Activated naive CD4-positive, alpha-beta T cell treated with anti-CD3 and anti-CD28 coated beads, Interleukin-2, amount 10 ng/mL, durations not matched to agents 7 days and 5 days (primary cell): ENCODE results near the gene KLHL2.

Experiments
- CTCF ChIA-PET: fragments of 350-600 bp; sonication (Branson Sonifier 250); formaldehyde crosslinking; loops from one replicate; lab custom pipeline; 2021; ENCODE audit warnings: antibody characterized with exemption; lab: Charles Lee
- DNase-seq: peaks from one replicate; pipeline ENCODE4 v3.0.0-alpha.2; 2020
- H3K27ac Mint-ChIP-seq: one replicate; pipeline ENCODE4 v1.8.0; 2021; ENCODE audit warnings: mild to moderate bottlenecking, moderate library complexity, mixed read lengths
- H3K27me3 Mint-ChIP-seq: one replicate; pipeline ENCODE4 v1.8.0; 2021; ENCODE audit warnings: mild to moderate bottlenecking, mixed read lengths
- H3K36me3 Mint-ChIP-seq: one replicate; pipeline ENCODE4 v1.8.0; 2021; ENCODE audit warnings: mixed read lengths
- H3K4me1 Mint-ChIP-seq: one replicate; pipeline ENCODE4 v1.8.0; 2021; ENCODE audit warnings: mixed read lengths
- H3K4me3 Mint-ChIP-seq: one replicate; pipeline ENCODE4 v1.8.0; 2021; ENCODE audit warnings: mild to moderate bottlenecking, moderate library complexity, mixed read lengths
- H3K9me3 Mint-ChIP-seq: one replicate; pipeline ENCODE4 v1.8.0; 2021; ENCODE audit warnings: mixed read lengths

Gene KLHL2

GRCh38 chr4:165191814-165192499 lies 15.4 kb upstream of the KLHL2 start:
- Mint-ChIP-seq H3K4me3 (no peak overlapping the region), H3K27me3 (peaks cover 5% of the 10 kb centered on the region), H3K27ac (no peak overlapping the region), H3K9me3 (peaks cover 8% of the 10 kb centered on the region), H3K36me3 (no peaks in the 10 kb centered on the region), H3K4me1 (peaks cover 29% of the 10 kb centered on the region)
- DNase-seq: no peak
- CTCF ChIA-PET: no interaction called here

GRCh38 chr4:165192500-165192898 lies 14.9 kb upstream of the KLHL2 start:
- Mint-ChIP-seq H3K9me3 (peaks cover 8% of the 10 kb centered on the region), H3K27ac (no peak overlapping the region), H3K4me1 (peaks cover 29% of the 10 kb centered on the region), H3K36me3 (no peaks in the 10 kb centered on the region), H3K4me3 (no peak overlapping the region), H3K27me3 (no peaks in the 10 kb centered on the region)
- CTCF ChIA-PET: no interaction called here
- no peak for DNase-seq

GRCh38 chr4:165192956-165193355 lies 14.4 kb upstream of the KLHL2 start:
- no peak for DNase-seq
- H3K4me1 Mint-ChIP-seq: peaks cover 29% of the 10 kb centered on the region
- H3K9me3 Mint-ChIP-seq: peaks cover 8% of the 10 kb centered on the region
- CTCF ChIA-PET: no interaction called here
- H3K27ac Mint-ChIP-seq: no peak overlapping the region
- H3K27me3 Mint-ChIP-seq: no peaks in the 10 kb centered on the region
- no peak overlapping the region for H3K4me3 Mint-ChIP-seq
- H3K36me3 Mint-ChIP-seq: no peaks in the 10 kb centered on the region

GRCh38 chr4:165194368-165194767 lies 13.0 kb upstream of the KLHL2 start:
- Mint-ChIP-seq H3K27me3 (no peaks in the 10 kb centered on the region), H3K36me3 (no peaks in the 10 kb centered on the region), H3K4me3 (no peak overlapping the region), H3K27ac (no peak overlapping the region), H3K9me3 (no peaks in the 10 kb centered on the region), H3K4me1 (peaks cover 30% of the 10 kb centered on the region)
- CTCF ChIA-PET: no interaction called here
- no peak for DNase-seq

- CTCF ChIA-PET: no interaction called here
- Mint-ChIP-seq H3K9me3 (peaks cover 1% of the 10 kb centered on the region), H3K27ac (no peak overlapping the region), H3K27me3 (no peaks in the 10 kb centered on the region), H3K4me1 (peaks cover 2% of the 10 kb centered on the region), H3K4me3 (no peak overlapping the region), H3K36me3 (no peaks in the 10 kb centered on the region)
- DNase-seq: no peak
Observed at GRCh38 chr4:165198329-165198728, 9.0 kb upstream of the KLHL2 start.

GRCh38 chr4:165199286-165199685 lies 8.1 kb upstream of the KLHL2 start:
- CTCF ChIA-PET: no interaction called here
- H3K27me3 Mint-ChIP-seq: no peaks in the 10 kb centered on the region
- no peak for DNase-seq
- no peaks in the 10 kb centered on the region for H3K36me3 Mint-ChIP-seq
- no peak overlapping the region for H3K4me3 Mint-ChIP-seq
- no peak overlapping the region for H3K27ac Mint-ChIP-seq
- H3K4me1 Mint-ChIP-seq: peaks cover 9% of the 10 kb centered on the region
- H3K9me3 Mint-ChIP-seq: peaks cover 1% of the 10 kb centered on the region

GRCh38 chr4:165199722-165200121 lies 7.6 kb upstream of the KLHL2 start:
- DNase-seq: no peak
- CTCF ChIA-PET: no interaction called here
- no peak overlapping the region for H3K4me3 Mint-ChIP-seq

GRCh38 chr4:165201806-165202205 lies 5.6 kb upstream of the KLHL2 start:
- Mint-ChIP-seq H3K9me3 (peaks cover 1% of the 10 kb centered on the region), H3K27me3 (no peaks in the 10 kb centered on the region), H3K36me3 (no peaks in the 10 kb centered on the region), H3K27ac (no peak overlapping the region), H3K4me1 (peaks cover 32% of the 10 kb centered on the region), H3K4me3 (no peak overlapping the region)
- CTCF ChIA-PET: interaction anchor here (1.5 kb wide), 1 partner anchor 142 kb away, joined by 3 read pairs; no protein-coding TSS in a partner anchor
- no peak for DNase-seq

More at GRCh38 chr4:165199722-165200121, 7.6 kb upstream of the KLHL2 start:
- H3K4me1 Mint-ChIP-seq: peaks cover 14% of the 10 kb centered on the region
- H3K27ac Mint-ChIP-seq: no peak overlapping the region
- no peaks in the 10 kb centered on the region for H3K36me3 Mint-ChIP-seq
- no peaks in the 10 kb centered on the region for H3K27me3 Mint-ChIP-seq
- peaks cover 1% of the 10 kb centered on the region for H3K9me3 Mint-ChIP-seq

GRCh38 chr4:165203541-165204461 lies 3.6 kb upstream of the KLHL2 start:
- H3K27ac Mint-ChIP-seq: peak overlapping the region; percentile 43
- no peaks in the 10 kb centered on the region for H3K27me3 Mint-ChIP-seq
- peaks cover 40% of the 10 kb centered on the region for H3K4me1 Mint-ChIP-seq
- CTCF ChIA-PET: interaction anchor here (0.8 kb wide), 1 partner anchor 13 kb away, joined by 3 read pairs; no protein-coding TSS in a partner anchor
- no peak overlapping the region for H3K4me3 Mint-ChIP-seq
- H3K36me3 Mint-ChIP-seq: peaks cover 6% of the 10 kb centered on the region
- H3K9me3 Mint-ChIP-seq: peaks cover 1% of the 10 kb centered on the region
- DNase-seq: no peak

GRCh38 chr4:165204462-165204830 lies 2.9 kb upstream of the KLHL2 start:
- CTCF ChIA-PET: no interaction called here
- H3K4me3 Mint-ChIP-seq: no peak overlapping the region
- H3K4me1 Mint-ChIP-seq: peaks cover 46% of the 10 kb centered on the region
- no peaks in the 10 kb centered on the region for H3K27me3 Mint-ChIP-seq
- peaks cover 11% of the 10 kb centered on the region for H3K36me3 Mint-ChIP-seq
- H3K9me3 Mint-ChIP-seq: peaks cover 1% of the 10 kb centered on the region
- H3K27ac Mint-ChIP-seq: no peak overlapping the region
- DNase-seq: no peak

GRCh38 chr4:165207016-165207430 lies 338 bp upstream of the KLHL2 start:
- H3K36me3 Mint-ChIP-seq: peaks cover 22% of the 10 kb centered on the region
- CTCF ChIA-PET: no interaction called here
- no peaks in the 10 kb centered on the region for H3K9me3 Mint-ChIP-seq
- peak overlapping the region; percentile 80 for H3K4me3 Mint-ChIP-seq
- H3K27ac Mint-ChIP-seq: peak overlapping the region; percentile 88
- no peak for DNase-seq
- H3K27me3 Mint-ChIP-seq: no peaks in the 10 kb centered on the region
- H3K4me1 Mint-ChIP-seq: peaks cover 67% of the 10 kb centered on the region

GRCh38 chr4:165208221-165208652 lies 876 bp downstream of the KLHL2 start:
- Mint-ChIP-seq H3K4me3 (peak overlapping the region; percentile 92), H3K4me1 (peaks cover 79% of the 10 kb centered on the region), H3K36me3 (peaks cover 26% of the 10 kb centered on the region), H3K27me3 (no peaks in the 10 kb centered on the region), H3K9me3 (no peaks in the 10 kb centered on the region), H3K27ac (peak overlapping the region; percentile 91)
- DNase-seq: no peak
- CTCF ChIA-PET: interaction anchor here (1.0 kb wide), 1 partner anchor 117 kb away, joined by 3 read pairs; no protein-coding TSS in a partner anchor

- no peaks in the 10 kb centered on the region for H3K27me3 Mint-ChIP-seq
- peaks cover 26% of the 10 kb centered on the region for H3K36me3 Mint-ChIP-seq
- peaks cover 79% of the 10 kb centered on the region for H3K4me1 Mint-ChIP-seq
- no peaks in the 10 kb centered on the region for H3K9me3 Mint-ChIP-seq
- no peak overlapping the region for H3K27ac Mint-ChIP-seq
- H3K4me3 Mint-ChIP-seq: peak overlapping the region; percentile 92
- CTCF ChIA-PET: interaction anchor here (1.0 to 1.4 kb wide), 2 partner anchors 116 to 134 kb away, joined by 3 read pairs; no protein-coding TSS in a partner anchor
- no peak for DNase-seq
Observed at GRCh38 chr4:165208741-165209388, 1.5 kb downstream of the KLHL2 start.

- no peaks in the 10 kb centered on the region for H3K9me3 Mint-ChIP-seq
- no peak overlapping the region for H3K27ac Mint-ChIP-seq
- peaks cover 26% of the 10 kb centered on the region for H3K36me3 Mint-ChIP-seq
- CTCF ChIA-PET: interaction anchor here (1.4 kb wide), 1 partner anchor 133 kb away, joined by 3 read pairs; no protein-coding TSS in a partner anchor
- no peak for DNase-seq
- no peaks in the 10 kb centered on the region for H3K27me3 Mint-ChIP-seq
- H3K4me1 Mint-ChIP-seq: peaks cover 76% of the 10 kb centered on the region
- peak overlapping the region; percentile 1 for H3K4me3 Mint-ChIP-seq
Observed at GRCh38 chr4:165209796-165210195, 2.4 kb downstream of the KLHL2 start.
